ENCODE measurements around the gene LNPEP. TPM values are rescaled to one million over a fixed set of nuclear protein-coding genes. Genes with fewer than 3 reads are reported as not detected.

LNPEP gene
- total and polyA plus RNA-seq, 2 experiments from 2014 or later, result 7.3 to 20.1 TPM

GRCh38 chr5:97022898-97023297 lies 87.0 kb downstream of the LNPEP start:
- H3K36me3 ChIP-seq (ENCODE audit: low read depth), result peaks cover 35% of the 10 kb centered on the region
- H4K20me1 ChIP-seq (ENCODE audit: insufficient read depth), result no peaks in the 10 kb centered on the region
- no peak overlapping the region for H3K4me3 ChIP-seq
- H3K9me2 ChIP-seq (ENCODE audit: insufficient read depth), result no peaks in the 10 kb centered on the region
- H3K9me3 ChIP-seq (ENCODE audit: low read depth), result no peaks in the 10 kb centered on the region
- no peak overlapping the region for H3K9ac ChIP-seq
- H3F3A ChIP-seq (ENCODE audit: insufficient read depth), result no peaks in the 10 kb centered on the region
- in situ Hi-C loops (cut with MboI), result no loop called here
- TF ChIP-seq EZH2 (IDR thresholded peaks at IDR 0.05; ENCODE audit: insufficient read depth, poor library complexity, severe bottlenecking), result no peak
- no peak for TF ChIP-seq EZH2phosphoT487 (IDR thresholded peaks at IDR 0.05; ENCODE audit: insufficient read depth, low read depth)
- no peak overlapping the region for H3K4me2 ChIP-seq (ENCODE audit: unreplicated experiment)
- DNase-seq, result no peak
- H3K4me1 ChIP-seq (ENCODE audit: insufficient read depth), result peaks cover 5% of the 10 kb centered on the region; the same call in 1 of the 2 replicates
- no peak overlapping the region for H2AFZ ChIP-seq
- no peaks in the 10 kb centered on the region for H3K27me3 ChIP-seq (replicated peaks; ENCODE audit: insufficient read depth)
- WGBS, 2 experiments (ENCODE audit: low coverage in 1 of 2, low lambda C conversion rate in 2 of 2, missing lambda C conversion rate in 2 of 2), result 94 to 100% methylated on average over 1 of the region's 1 CpG
- no peaks in the 10 kb centered on the region for H3K79me2 ChIP-seq (ENCODE audit: insufficient read depth)
- H3K27ac ChIP-seq, result no peak overlapping the region

GRCh38 chr5:97026721-97027120 lies 90.8 kb downstream of the LNPEP start:
- H4K20me1 ChIP-seq (ENCODE audit: insufficient read depth), result no peaks in the 10 kb centered on the region
- H3K9me3 ChIP-seq (ENCODE audit: low read depth), result no peaks in the 10 kb centered on the region
- TF ChIP-seq EZH2phosphoT487 (IDR thresholded peaks at IDR 0.05; ENCODE audit: insufficient read depth, low read depth), result no peak
- no peak for TF ChIP-seq EZH2 (IDR thresholded peaks at IDR 0.05; ENCODE audit: insufficient read depth, poor library complexity, severe bottlenecking)
- H3K9ac ChIP-seq, result no peak overlapping the region
- no peaks in the 10 kb centered on the region for H3F3A ChIP-seq (ENCODE audit: insufficient read depth)
- no peak overlapping the region for H3K27ac ChIP-seq
- H3K4me2 ChIP-seq (ENCODE audit: unreplicated experiment), result no peak overlapping the region
- H2AFZ ChIP-seq, result no peak overlapping the region
- no peak overlapping the region for H3K4me3 ChIP-seq
- no peaks in the 10 kb centered on the region for H3K79me2 ChIP-seq (ENCODE audit: insufficient read depth)
- H3K9me2 ChIP-seq (ENCODE audit: insufficient read depth), result no peaks in the 10 kb centered on the region
- H3K4me1 ChIP-seq (ENCODE audit: insufficient read depth), result peaks cover 5% of the 10 kb centered on the region; the same call in 1 of the 2 replicates
- WGBS, 2 experiments (ENCODE audit: low coverage in 1 of 2, low lambda C conversion rate in 2 of 2, missing lambda C conversion rate in 2 of 2), result 91 to 92% methylated on average over 6 of the region's 6 CpGs
- no peak for DNase-seq
- in situ Hi-C loops (cut with MboI), result no loop called here
- H3K36me3 ChIP-seq (ENCODE audit: low read depth), result peaks cover 51% of the 10 kb centered on the region
- H3K27me3 ChIP-seq (replicated peaks; ENCODE audit: insufficient read depth), result no peaks in the 10 kb centered on the region

- Histone ChIP-seq H3K9me3 (ENCODE audit: low read depth) (no peaks in the 10 kb centered on the region), H3K4me2 (ENCODE audit: unreplicated experiment) (no peak overlapping the region), H3K36me3 (ENCODE audit: low read depth) (no peaks in the 10 kb centered on the region; the same call in 1 of the 2 replicates), H3F3A (ENCODE audit: insufficient read depth) (no peaks in the 10 kb centered on the region), H3K4me1 (ENCODE audit: insufficient read depth) (no peaks in the 10 kb centered on the region), H3K9ac (no peak overlapping the region), H3K27me3 (replicated peaks; ENCODE audit: insufficient read depth) (no peaks in the 10 kb centered on the region), H3K27ac (no peak overlapping the region), H3K9me2 (ENCODE audit: insufficient read depth) (no peaks in the 10 kb centered on the region), H3K79me2 (ENCODE audit: insufficient read depth) (no peaks in the 10 kb centered on the region), H3K4me3 (no peak overlapping the region), H4K20me1 (ENCODE audit: insufficient read depth) (no peaks in the 10 kb centered on the region), H2AFZ (no peak overlapping the region)
- no peak for TF ChIP-seq EZH2 (IDR thresholded peaks at IDR 0.05; ENCODE audit: insufficient read depth, poor library complexity, severe bottlenecking)
- no peak for TF ChIP-seq EZH2phosphoT487 (IDR thresholded peaks at IDR 0.05; ENCODE audit: insufficient read depth, low read depth)
- no peak for DNase-seq
- 73 to 75% methylated on average over 7 of the region's 7 CpGs for WGBS, 2 experiments (ENCODE audit: low coverage in 1 of 2, low lambda C conversion rate in 2 of 2, missing lambda C conversion rate in 2 of 2)
- in situ Hi-C loops (cut with MboI), result no loop called here
Measured at GRCh38 chr5:97037819-97038218, 101.9 kb downstream of the LNPEP start.

DNA sequence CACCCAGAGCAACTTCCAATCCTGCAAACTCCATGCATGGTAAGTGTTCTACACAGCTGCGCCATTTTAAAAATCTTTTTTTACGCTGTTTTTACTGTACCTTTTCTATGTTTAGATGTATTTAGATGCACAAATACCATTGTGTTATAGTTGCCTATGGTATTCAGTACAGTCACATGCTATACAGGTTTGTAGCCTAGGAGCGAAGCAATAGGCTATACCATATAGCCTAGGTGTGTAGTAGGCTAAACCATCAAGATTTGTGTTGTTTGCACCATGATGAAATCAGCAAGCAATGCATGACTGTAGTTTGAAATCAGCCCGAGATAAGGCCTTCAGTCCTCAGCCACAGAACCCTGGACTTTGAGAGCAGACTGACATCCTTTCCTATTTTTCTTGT lies 105.4 kb downstream of the LNPEP start:
- Histone ChIP-seq H4K20me1 (ENCODE audit: insufficient read depth) (no peaks in the 10 kb centered on the region), H3K4me3 (no peak overlapping the region), H3K9me2 (ENCODE audit: insufficient read depth) (no peaks in the 10 kb centered on the region), H3K9ac (no peak overlapping the region), H3K27ac (no peak overlapping the region), H3K4me2 (ENCODE audit: unreplicated experiment) (no peak overlapping the region), H3K79me2 (ENCODE audit: insufficient read depth) (no peaks in the 10 kb centered on the region), H3K9me3 (ENCODE audit: low read depth) (no peaks in the 10 kb centered on the region), H3K4me1 (ENCODE audit: insufficient read depth) (no peaks in the 10 kb centered on the region), H3K36me3 (ENCODE audit: low read depth) (no peaks in the 10 kb centered on the region; the same call in 1 of the 2 replicates), H3K27me3 (replicated peaks; ENCODE audit: insufficient read depth) (no peaks in the 10 kb centered on the region), H2AFZ (no peak overlapping the region), H3F3A (ENCODE audit: insufficient read depth) (no peaks in the 10 kb centered on the region)
- DNase-seq, result no peak
- TF ChIP-seq EZH2phosphoT487 (IDR thresholded peaks at IDR 0.05; ENCODE audit: insufficient read depth, low read depth), result no peak
- TF ChIP-seq EZH2 (IDR thresholded peaks at IDR 0.05; ENCODE audit: insufficient read depth, poor library complexity, severe bottlenecking), result no peak
- in situ Hi-C loops (cut with MboI), result no loop called here
- WGBS, 2 experiments (ENCODE audit: low coverage in 1 of 2, low lambda C conversion rate in 2 of 2, missing lambda C conversion rate in 2 of 2), result 94 to 98% methylated on average over 4 of the region's 4 CpGs

GRCh38 chr5:97042996-97043395 lies 107.1 kb downstream of the LNPEP start:
- Histone ChIP-seq H3K4me2 (ENCODE audit: unreplicated experiment) (no peak overlapping the region), H3K27ac (no peak overlapping the region), H3K9me3 (ENCODE audit: low read depth) (no peaks in the 10 kb centered on the region), H3F3A (ENCODE audit: insufficient read depth) (no peaks in the 10 kb centered on the region), H3K9ac (no peak overlapping the region), H3K79me2 (ENCODE audit: insufficient read depth) (no peaks in the 10 kb centered on the region), H3K9me2 (ENCODE audit: insufficient read depth) (no peaks in the 10 kb centered on the region), H2AFZ (no peak overlapping the region), H3K4me3 (no peak overlapping the region), H4K20me1 (ENCODE audit: insufficient read depth) (no peaks in the 10 kb centered on the region), H3K36me3 (ENCODE audit: low read depth) (no peaks in the 10 kb centered on the region), H3K4me1 (ENCODE audit: insufficient read depth) (peaks cover 5% of the 10 kb centered on the region; the same call in 1 of the 2 replicates), H3K27me3 (replicated peaks; ENCODE audit: insufficient read depth) (0 out of 2 replicates have a peak, but pooled peaks cover 1% of the 10 kb centered on the region)
- DNase-seq, result no peak
- in situ Hi-C loops (cut with MboI), result no loop called here
- no peak for TF ChIP-seq EZH2phosphoT487 (IDR thresholded peaks at IDR 0.05; ENCODE audit: insufficient read depth, low read depth)
- no peak for TF ChIP-seq EZH2 (IDR thresholded peaks at IDR 0.05; ENCODE audit: insufficient read depth, poor library complexity, severe bottlenecking)
- 82 to 89% methylated on average over 7 of the region's 7 CpGs for WGBS, 2 experiments (ENCODE audit: low coverage in 1 of 2, low lambda C conversion rate in 2 of 2, missing lambda C conversion rate in 2 of 2)

Data from GM23248 (cell line).